Measurements from ENCODE around the gene HS6ST2.

Gene HS6ST2

DNA sequence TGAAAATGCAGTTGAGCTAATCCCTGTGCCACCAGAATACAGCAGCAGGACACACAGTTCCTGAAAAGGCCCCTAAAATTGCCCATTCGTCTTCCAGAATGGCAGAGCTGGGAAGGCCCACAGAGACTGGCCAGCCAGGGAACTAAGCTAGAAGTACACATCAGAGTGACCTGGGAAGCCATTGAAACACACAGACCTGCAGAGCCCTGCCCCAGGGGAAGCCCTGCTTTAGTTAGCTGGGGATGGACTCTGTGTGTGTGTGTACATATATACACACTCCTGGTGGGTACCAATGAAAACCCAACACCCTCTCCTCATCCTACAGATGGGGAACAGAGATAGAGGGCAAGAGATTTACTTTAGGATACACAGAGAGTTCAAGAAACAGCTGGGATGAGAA lies 227.7 kb downstream of the HS6ST2 start:
- H3K4me1 ChIP-seq (ENCODE audit: control extremely low read depth in 1 of 4, control insufficient read depth in 4 of 4, insufficient read depth in 4 of 4, low read length in 3 of 4) = no peaks in the 10 kb centered on the region
- H3K36me3 ChIP-seq (ENCODE audit: control insufficient read depth in 4 of 4, insufficient read depth in 4 of 4, low read length in 3 of 4) = no peaks in the 10 kb centered on the region
- DNase-seq = no peak
- no peaks in the 10 kb centered on the region for H3K27me3 ChIP-seq (replicated peaks in 2 of 5; ENCODE audit: control insufficient read depth in 4 of 5, insufficient read depth in 5 of 5, low read length in 4 of 5)
- CTCF ChIA-PET = interaction anchor here (1.5 kb wide), 1 partner anchor 10 kb away, joined by 5 read pairs; no protein-coding TSS in a partner anchor
- WGBS (ENCODE audit: insufficient coverage) = 100% methylated on average over 1 of the region's 1 CpG
- POLR2A ChIA-PET = no interaction called here
- no peak overlapping the region for H3K4me3 ChIP-seq (ENCODE audit: control insufficient read depth in 1 of 7, extremely low read depth in 1 of 7, insufficient read depth in 4 of 7, low read depth in 2 of 7, low read length in 6 of 7)
- no peaks in the 10 kb centered on the region for H3K9me3 ChIP-seq (ENCODE audit: control extremely low read depth in 1 of 5, control insufficient read depth in 4 of 5, insufficient read depth in 2 of 5, low read depth in 1 of 5, low read length in 4 of 5)
- no peak overlapping the region for H3K27ac ChIP-seq (ENCODE audit: insufficient read depth in 1 of 2, low read depth in 1 of 2, low read length in 2 of 2, poor library complexity in 1 of 2, severe bottlenecking in 2 of 2)

DNA sequence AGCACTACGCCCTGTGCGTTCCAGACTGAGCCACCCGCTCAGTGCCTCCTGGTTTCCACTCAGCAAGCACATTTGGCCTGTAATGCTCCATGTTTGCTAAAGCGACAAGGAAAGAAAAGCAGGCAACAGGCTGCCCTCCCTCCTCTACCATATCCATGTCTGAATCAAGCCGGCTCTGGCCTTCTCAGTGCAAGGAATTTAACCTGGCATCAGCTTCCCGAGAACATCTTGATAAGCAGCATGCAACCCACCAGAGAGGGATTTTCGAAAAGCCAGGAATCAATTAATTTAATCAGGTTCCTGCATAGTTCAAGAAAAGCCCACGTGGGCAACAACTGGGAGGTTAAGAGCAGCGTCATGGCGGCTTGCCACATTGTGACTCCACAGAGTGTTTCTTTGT lies 228.2 kb downstream of the HS6ST2 start:
- ChIA-PET CTCF (interaction anchor here (1.5 kb wide), 1 partner anchor 10 kb away, joined by 5 read pairs; no protein-coding TSS in a partner anchor), POLR2A (no interaction called here)
- 88% methylated on average over 10 of the region's 10 CpGs for WGBS (ENCODE audit: insufficient coverage)
- DNase-seq = no peak
- H3K27me3 ChIP-seq (replicated peaks in 2 of 5; ENCODE audit: control insufficient read depth in 4 of 5, insufficient read depth in 5 of 5, low read length in 4 of 5) = no peaks in the 10 kb centered on the region
- H3K9me3 ChIP-seq (ENCODE audit: control extremely low read depth in 1 of 5, control insufficient read depth in 4 of 5, insufficient read depth in 2 of 5, low read depth in 1 of 5, low read length in 4 of 5) = no peaks in the 10 kb centered on the region
- no peaks in the 10 kb centered on the region for H3K36me3 ChIP-seq (ENCODE audit: control insufficient read depth in 4 of 4, insufficient read depth in 4 of 4, low read length in 3 of 4)
- no peak overlapping the region for H3K27ac ChIP-seq (ENCODE audit: insufficient read depth in 1 of 2, low read depth in 1 of 2, low read length in 2 of 2, poor library complexity in 1 of 2, severe bottlenecking in 2 of 2)
- no peaks in the 10 kb centered on the region for H3K4me1 ChIP-seq (ENCODE audit: control extremely low read depth in 1 of 4, control insufficient read depth in 4 of 4, insufficient read depth in 4 of 4, low read length in 3 of 4)
- H3K4me3 ChIP-seq (ENCODE audit: control insufficient read depth in 1 of 7, extremely low read depth in 1 of 7, insufficient read depth in 4 of 7, low read depth in 2 of 7, low read length in 6 of 7) = no peak overlapping the region

DNA sequence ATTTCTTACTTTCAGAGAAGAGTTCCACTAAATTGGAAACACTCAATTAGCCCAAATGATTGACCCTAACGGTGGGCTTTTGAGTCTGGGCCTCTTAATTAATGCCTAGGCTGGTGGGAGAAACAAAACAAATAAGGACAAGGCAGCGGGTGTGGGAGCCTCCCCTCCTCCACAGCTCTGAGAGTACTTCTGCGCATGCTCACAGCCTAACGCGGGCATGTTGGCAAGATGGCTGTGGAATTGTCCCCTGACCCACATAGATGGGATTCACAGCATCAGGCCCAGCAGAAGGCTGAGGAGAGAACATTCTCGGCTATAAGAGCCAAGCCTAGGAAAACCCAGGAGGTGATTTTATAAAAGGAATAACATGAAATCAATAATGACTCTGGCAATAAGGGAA lies 230.1 kb downstream of the HS6ST2 start:
- POLR2A ChIA-PET = no interaction called here

DNA sequence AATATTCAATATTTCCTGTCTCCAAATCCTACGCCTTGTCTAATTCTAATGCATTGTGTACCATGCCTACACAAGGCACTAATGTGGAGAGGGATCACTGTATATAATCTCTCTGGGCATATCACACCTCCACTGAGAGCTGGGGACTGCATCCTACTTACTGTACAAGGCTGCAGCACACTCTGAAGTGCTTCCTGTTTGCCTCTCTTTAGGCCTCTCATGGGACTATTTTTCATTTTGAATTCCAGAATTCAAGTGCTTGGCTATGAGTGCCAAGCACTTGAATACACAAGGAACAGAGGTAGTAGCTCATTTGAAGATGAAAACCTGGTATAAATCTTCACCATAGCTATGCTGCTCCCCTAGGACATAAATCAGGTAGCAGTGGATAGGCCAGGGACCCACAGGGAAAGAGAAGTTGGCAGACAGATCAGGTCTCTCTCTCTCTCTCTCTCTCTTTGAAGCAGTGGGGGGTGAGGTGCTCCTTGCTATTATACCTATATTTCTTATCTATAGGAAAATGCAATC lies 239.9 kb downstream of the HS6ST2 start:
- Histone ChIP-seq H3K4me1 (ENCODE audit: control extremely low read depth in 1 of 4, control insufficient read depth in 4 of 4, insufficient read depth in 4 of 4, low read length in 3 of 4) (no peaks in the 10 kb centered on the region), H3K27me3 (replicated peaks in 2 of 5; ENCODE audit: control insufficient read depth in 4 of 5, insufficient read depth in 5 of 5, low read length in 4 of 5) (peaks cover 0 to 2% (median 0%) of the 10 kb centered on the region in 5 experiments), H3K4me3 (ENCODE audit: control insufficient read depth in 1 of 7, extremely low read depth in 1 of 7, insufficient read depth in 4 of 7, low read depth in 2 of 7, low read length in 6 of 7) (no peak overlapping the region), H3K36me3 (ENCODE audit: control insufficient read depth in 4 of 4, insufficient read depth in 4 of 4, low read length in 3 of 4) (no peaks in the 10 kb centered on the region), H3K9me3 (ENCODE audit: control extremely low read depth in 1 of 5, control insufficient read depth in 4 of 5, insufficient read depth in 2 of 5, low read depth in 1 of 5, low read length in 4 of 5) (peaks cover 0 to 4% (median 0%) of the 10 kb centered on the region in 5 experiments), H3K27ac (ENCODE audit: insufficient read depth in 1 of 2, low read depth in 1 of 2, low read length in 2 of 2, poor library complexity in 1 of 2, severe bottlenecking in 2 of 2) (no peak overlapping the region)
- ChIA-PET POLR2A (no interaction called here), CTCF (no interaction called here)
- WGBS (ENCODE audit: insufficient coverage) = 33% methylated on average over 1 of the region's 1 CpG
- DNase-seq = no peak

More for the DNA sequence above, 230.1 kb downstream of the HS6ST2 start:
- Histone ChIP-seq H3K9me3 (ENCODE audit: control extremely low read depth in 1 of 5, control insufficient read depth in 4 of 5, insufficient read depth in 2 of 5, low read depth in 1 of 5, low read length in 4 of 5) (peaks cover 0 to 3% (median 0%) of the 10 kb centered on the region in 5 experiments), H3K4me3 (ENCODE audit: control insufficient read depth in 1 of 7, extremely low read depth in 1 of 7, insufficient read depth in 4 of 7, low read depth in 2 of 7, low read length in 6 of 7) (no peak overlapping the region), H3K27ac (ENCODE audit: insufficient read depth in 1 of 2, low read depth in 1 of 2, low read length in 2 of 2, poor library complexity in 1 of 2, severe bottlenecking in 2 of 2) (no peak overlapping the region), H3K27me3 (replicated peaks in 2 of 5; ENCODE audit: control insufficient read depth in 4 of 5, insufficient read depth in 5 of 5, low read length in 4 of 5) (no peaks in the 10 kb centered on the region), H3K36me3 (ENCODE audit: control insufficient read depth in 4 of 4, insufficient read depth in 4 of 4, low read length in 3 of 4) (no peaks in the 10 kb centered on the region), H3K4me1 (ENCODE audit: control extremely low read depth in 1 of 4, control insufficient read depth in 4 of 4, insufficient read depth in 4 of 4, low read length in 3 of 4) (no peaks in the 10 kb centered on the region)
- DNase-seq = no peak
- 77% methylated on average over 5 of the region's 6 CpGs for WGBS (ENCODE audit: insufficient coverage)
- CTCF ChIA-PET = interaction anchor here (1.3 kb wide), 1 partner anchor 13 kb away, joined by 3 read pairs; no protein-coding TSS in a partner anchor

DNA sequence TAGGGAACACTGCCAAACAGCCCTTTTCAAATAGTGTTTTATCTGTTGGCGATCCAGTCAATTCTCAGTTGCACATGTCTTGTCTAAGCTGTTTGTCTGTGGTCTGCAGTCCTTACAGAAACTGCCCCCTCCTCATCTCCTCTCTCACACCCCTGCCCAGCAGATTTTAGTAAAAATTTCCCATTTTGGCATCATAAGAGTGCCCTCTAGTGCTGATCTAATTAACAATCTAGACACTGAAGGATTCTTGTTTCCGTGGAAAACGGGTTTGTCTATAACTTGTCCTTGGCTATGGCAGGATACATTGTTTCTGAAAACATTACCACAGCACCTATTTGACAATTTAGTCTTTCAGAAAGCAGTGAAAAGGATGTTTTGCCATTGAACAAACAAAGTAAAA lies 242.4 kb downstream of the HS6ST2 start:
- Histone ChIP-seq H3K9me3 (ENCODE audit: control extremely low read depth in 1 of 5, control insufficient read depth in 4 of 5, insufficient read depth in 2 of 5, low read depth in 1 of 5, low read length in 4 of 5) (peaks cover 0 to 4% (median 0%) of the 10 kb centered on the region in 5 experiments), H3K4me1 (ENCODE audit: control extremely low read depth in 1 of 4, control insufficient read depth in 4 of 4, insufficient read depth in 4 of 4, low read length in 3 of 4) (peaks cover 0 to 13% (median 4%) of the 10 kb centered on the region in 4 experiments), H3K27ac (ENCODE audit: insufficient read depth in 1 of 2, low read depth in 1 of 2, low read length in 2 of 2, poor library complexity in 1 of 2, severe bottlenecking in 2 of 2) (no peak overlapping the region), H3K27me3 (replicated peaks in 2 of 5; ENCODE audit: control insufficient read depth in 4 of 5, insufficient read depth in 5 of 5, low read length in 4 of 5) (peaks cover 0 to 2% (median 0%) of the 10 kb centered on the region in 5 experiments), H3K36me3 (ENCODE audit: control insufficient read depth in 4 of 4, insufficient read depth in 4 of 4, low read length in 3 of 4) (no peaks in the 10 kb centered on the region), H3K4me3 (ENCODE audit: control insufficient read depth in 1 of 7, extremely low read depth in 1 of 7, insufficient read depth in 4 of 7, low read depth in 2 of 7, low read length in 6 of 7) (no peak overlapping the region)
- POLR2A ChIA-PET = no interaction called here
- 70% methylated on average over 1 of the region's 3 CpGs for WGBS (ENCODE audit: insufficient coverage)
- no peak for DNase-seq
- CTCF ChIA-PET = interaction anchor here (0.7 to 1.8 kb wide), 3 partner anchors 12 to 19 kb away, joined by 3 read pairs; no protein-coding TSS in a partner anchor

DNA sequence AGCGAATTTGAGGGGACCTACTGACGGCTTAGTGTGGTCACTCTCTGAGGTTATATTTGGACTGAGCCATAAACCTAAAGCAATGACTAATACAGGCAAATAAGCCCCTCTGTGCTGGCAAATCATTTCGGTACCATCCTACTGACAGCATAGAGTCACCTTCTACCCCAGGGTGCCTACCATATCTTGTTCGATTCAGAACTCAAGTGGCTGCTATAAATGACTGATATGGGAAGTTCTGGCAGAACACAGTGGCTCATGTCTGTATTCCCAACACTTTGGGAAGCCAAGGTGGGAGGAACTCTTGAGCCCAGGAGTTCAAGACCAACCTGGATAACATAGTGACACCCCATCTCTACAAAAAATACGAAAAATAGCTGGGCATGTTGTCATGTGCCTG lies 243.5 kb downstream of the HS6ST2 start:
- CTCF ChIA-PET = no interaction called here
- whole genome bisulfite sequencing (ENCODE audit: insufficient coverage) = 54% methylated on average over 5 of the region's 5 CpGs
- no peak for DNase-seq

DNA sequence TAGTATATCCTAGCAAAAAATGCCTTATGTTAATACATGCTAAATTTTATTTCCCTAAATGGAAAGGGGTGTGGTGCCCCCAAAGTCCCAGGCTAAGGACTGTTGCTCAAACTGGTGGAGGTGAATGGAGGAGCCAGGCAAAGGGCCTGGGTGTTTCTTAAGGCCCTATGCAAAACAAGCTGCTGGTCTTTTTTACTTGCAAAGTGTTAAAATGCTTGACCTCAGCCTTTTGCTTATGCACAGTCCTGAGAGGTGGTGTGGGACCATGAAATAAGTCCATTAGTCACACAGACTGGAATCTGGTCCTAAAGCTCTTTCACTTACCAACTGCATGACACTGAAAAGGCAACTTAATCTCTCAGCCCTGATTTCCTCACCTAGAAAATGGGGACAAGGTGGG lies 246.1 kb downstream of the HS6ST2 start:
- POLR2A ChIA-PET = no interaction called here
- H3K4me3 ChIP-seq (ENCODE audit: control insufficient read depth in 1 of 7, extremely low read depth in 1 of 7, insufficient read depth in 4 of 7, low read depth in 2 of 7, low read length in 6 of 7) = no peak overlapping the region
- H3K27me3 ChIP-seq (replicated peaks in 2 of 5; ENCODE audit: control insufficient read depth in 4 of 5, insufficient read depth in 5 of 5, low read length in 4 of 5) = peaks cover 0 to 5% (median 0%) of the 10 kb centered on the region in 5 experiments
- no peak overlapping the region for H3K27ac ChIP-seq (ENCODE audit: insufficient read depth in 1 of 2, low read depth in 1 of 2, low read length in 2 of 2, poor library complexity in 1 of 2, severe bottlenecking in 2 of 2)
- no peaks in the 10 kb centered on the region for H3K9me3 ChIP-seq (ENCODE audit: control extremely low read depth in 1 of 5, control insufficient read depth in 4 of 5, insufficient read depth in 2 of 5, low read depth in 1 of 5, low read length in 4 of 5)
- H3K36me3 ChIP-seq (ENCODE audit: control insufficient read depth in 4 of 4, insufficient read depth in 4 of 4, low read length in 3 of 4) = no peaks in the 10 kb centered on the region
- CTCF ChIA-PET = no interaction called here
- DNase-seq = no peak
- H3K4me1 ChIP-seq (ENCODE audit: control extremely low read depth in 1 of 4, control insufficient read depth in 4 of 4, insufficient read depth in 4 of 4, low read length in 3 of 4) = peaks cover 0 to 19% (median 4%) of the 10 kb centered on the region in 4 experiments

More for the DNA sequence above, 243.5 kb downstream of the HS6ST2 start:
- Histone ChIP-seq H3K4me1 (ENCODE audit: control extremely low read depth in 1 of 4, control insufficient read depth in 4 of 4, insufficient read depth in 4 of 4, low read length in 3 of 4) (peaks cover 0 to 19% (median 4%) of the 10 kb centered on the region in 4 experiments), H3K27ac (ENCODE audit: insufficient read depth in 1 of 2, low read depth in 1 of 2, low read length in 2 of 2, poor library complexity in 1 of 2, severe bottlenecking in 2 of 2) (no peak overlapping the region), H3K27me3 (replicated peaks in 2 of 5; ENCODE audit: control insufficient read depth in 4 of 5, insufficient read depth in 5 of 5, low read length in 4 of 5) (peaks cover 0 to 2% (median 0%) of the 10 kb centered on the region in 5 experiments), H3K9me3 (ENCODE audit: control extremely low read depth in 1 of 5, control insufficient read depth in 4 of 5, insufficient read depth in 2 of 5, low read depth in 1 of 5, low read length in 4 of 5) (peaks cover 0 to 2% (median 0%) of the 10 kb centered on the region in 5 experiments), H3K36me3 (ENCODE audit: control insufficient read depth in 4 of 4, insufficient read depth in 4 of 4, low read length in 3 of 4) (no peaks in the 10 kb centered on the region), H3K4me3 (ENCODE audit: control insufficient read depth in 1 of 7, extremely low read depth in 1 of 7, insufficient read depth in 4 of 7, low read depth in 2 of 7, low read length in 6 of 7) (no peak overlapping the region)
- POLR2A ChIA-PET = no interaction called here
